Osteoblast (primary cell): ENCODE measurements around the gene TCOF1. TPM values are rescaled to one million over a fixed set of nuclear protein-coding genes. Genes with fewer than 3 reads are reported as not detected.

ENCODE experiments used
- DNase-seq: peaks from one replicate; pipeline ENCODE4 v3.0.0; 2011; ENCODE audit warnings: low spot score, mixed read lengths; ENCODE audit not compliant: insufficient read length; ENCODE audit errors: missing footprints
- H2AFZ ChIP-seq: 2 replicates; pipeline ENCODE4 v1.6.0; 2011; ENCODE audit warnings: mild to moderate bottlenecking, low read length
- H3K27ac ChIP-seq: 2 replicates; pipeline ENCODE4 v1.5.1; 2011; ENCODE audit warnings: mild to moderate bottlenecking, low read depth, low read length, moderate library complexity
- H3K27me3 ChIP-seq: 2 replicates; pipeline ENCODE4 v1.6.0; 2012; ENCODE audit warnings: mild to moderate bottlenecking, control low read depth, inconsistent platforms, low read length, moderate library complexity; ENCODE audit not compliant: insufficient read depth
- H3K36me3 ChIP-seq: 2 replicates; pipeline ENCODE4 v1.5.1; 2011; ENCODE audit warnings: mild to moderate bottlenecking, low read length, control low read depth, moderate library complexity; ENCODE audit not compliant: insufficient read depth
- H3K4me1 ChIP-seq: 2 replicates; pipeline ENCODE4 v1.5.1; 2011; ENCODE audit warnings: mild to moderate bottlenecking, low read length, control low read depth, moderate library complexity; ENCODE audit not compliant: insufficient read depth
- H3K4me2 ChIP-seq: 2 replicates; pipeline ENCODE4 v1.6.0; 2011; ENCODE audit warnings: mild to moderate bottlenecking, low read length; ENCODE audit not compliant: insufficient read depth
- H3K4me3 ChIP-seq: fragments of 200-600 bp; sonication (generic); 3 replicates; pipeline ENCODE4 v1.5.1; 2012; ENCODE audit warnings: mild to moderate bottlenecking, low read length, inconsistent platforms; ENCODE audit not compliant: insufficient read depth
- H3K79me2 ChIP-seq: 2 replicates; pipeline ENCODE4 v1.6.0; 2012; ENCODE audit warnings: mild to moderate bottlenecking, low read length, control low read depth, inconsistent platforms; ENCODE audit not compliant: insufficient read depth
- H3K9me3 ChIP-seq: 2 replicates; pipeline ENCODE4 v1.5.1; 2011; ENCODE audit warnings: low read depth, low read length, control low read depth
- H4K20me1 ChIP-seq: 2 replicates; pipeline ENCODE4 v1.6.0; 2012; ENCODE audit warnings: mild to moderate bottlenecking, low read length, control low read depth; ENCODE audit not compliant: insufficient read depth
- CTCF ChIP-seq: IDR thresholded peaks from 2 replicates; pipeline ENCODE4 v1.5.1; 2011; ENCODE audit warnings: mild to moderate bottlenecking, low read depth, low read length, moderate library complexity; ENCODE audit errors: extremely low read depth
- total RNA-seq: library from RNA; depleted of rRNA; stranded (reverse); fragments of >200 nt; gene quantifications from 2 replicates; pipeline ENCODE4 v1.2.3, GENCODE V29; 2012

Gene TCOF1
- total RNA-seq, 1 donor: 12.3 TPM

GRCh38 chr5:150349681-150350275 lies 7.7 kb upstream of the TCOF1 start:
- Histone ChIP-seq H3K27ac (no peak overlapping the region), H3K4me1 (peaks cover 8% of the 10 kb centered on the region), H4K20me1 (no peaks in the 10 kb centered on the region), H3K4me3 (no peak overlapping the region), H3K4me2 (no peak overlapping the region), H2AFZ (no peak overlapping the region), H3K79me2 (no peaks in the 10 kb centered on the region), H3K27me3 (no peaks in the 10 kb centered on the region), H3K9me3 (no peaks in the 10 kb centered on the region), H3K36me3 (no peaks in the 10 kb centered on the region)
- no peak for TF ChIP-seq CTCF
- no peak for DNase-seq

- no peak overlapping the region for H3K27ac ChIP-seq
- peak; percentile 89 for DNase-seq
- H3K4me1 ChIP-seq: peaks cover 8% of the 10 kb centered on the region
- H3K4me3 ChIP-seq: no peak overlapping the region
- H3K79me2 ChIP-seq: no peaks in the 10 kb centered on the region
- peak; percentile 75 for TF ChIP-seq CTCF
- H3K4me2 ChIP-seq: no peak overlapping the region
- H2AFZ ChIP-seq: peak overlapping the region; percentile 15
- no peaks in the 10 kb centered on the region for H4K20me1 ChIP-seq
- no peaks in the 10 kb centered on the region for H3K27me3 ChIP-seq
- H3K36me3 ChIP-seq: no peaks in the 10 kb centered on the region
- H3K9me3 ChIP-seq: no peaks in the 10 kb centered on the region
Measured at GRCh38 chr5:150350524-150351344, 6.8 kb upstream of the TCOF1 start.

- no peak for TF ChIP-seq CTCF
- no peaks in the 10 kb centered on the region for H3K27me3 ChIP-seq
- no peaks in the 10 kb centered on the region for H3K9me3 ChIP-seq
- no peak for DNase-seq
- H3K4me1 ChIP-seq: peaks cover 10% of the 10 kb centered on the region
- H3K4me2 ChIP-seq: no peak overlapping the region
- no peaks in the 10 kb centered on the region for H3K79me2 ChIP-seq
- H4K20me1 ChIP-seq: no peaks in the 10 kb centered on the region
- no peak overlapping the region for H3K27ac ChIP-seq
- H3K36me3 ChIP-seq: no peaks in the 10 kb centered on the region
- H2AFZ ChIP-seq: no peak overlapping the region
- H3K4me3 ChIP-seq: no peak overlapping the region
Measured at GRCh38 chr5:150352244-150353031, 5.1 kb upstream of the TCOF1 start.
